ENCODE results near the gene KLF11. TPM values are rescaled to one million over a fixed set of nuclear protein-coding genes. Genes with fewer than 3 reads are reported as not detected.

KLF11 gene
- total RNA-seq, 2 donors from 2014 or later = 9.3 to 13.1 TPM

GRCh38 chr2:10079266-10079869 lies 36.0 kb downstream of the KLF11 start:
- peak; percentile 71 for DNase-seq
- peaks cover 3% of the 10 kb centered on the region for H3K4me1 Mint-ChIP-seq
- TF ChIP-seq CTCF (conservative IDR thresholded peaks at IDR 0.05) = no peak
- 6 to 7% methylated on average over 20 to 53 of the region's 53 CpGs for WGBS, 2 experiments (ENCODE audit: insufficient coverage in 1 of 2, insufficient read length in 1 of 2)
- H3K27ac ChIP-seq (ENCODE audit: low read depth, low read length) = no peak overlapping the region
- H3K4me3 Mint-ChIP-seq = peak overlapping the region; percentile 56
- no peaks in the 10 kb centered on the region for H3K9me3 ChIP-seq (ENCODE audit: control insufficient read depth, low read length)
- peak overlapping the region; percentile 8 for H3K27ac Mint-ChIP-seq
- no peak overlapping the region for H3K9ac ChIP-seq (ENCODE audit: extremely low read depth, low read length, poor library complexity, severe bottlenecking)
- H3K9me3 Mint-ChIP-seq = no peaks in the 10 kb centered on the region
- peaks cover 78% of the 10 kb centered on the region for H3K27me3 Mint-ChIP-seq (ENCODE audit: insufficient read depth)
- H3K4me1 ChIP-seq (ENCODE audit: control insufficient read depth, insufficient read depth, low read length) = no peaks in the 10 kb centered on the region
- H3K36me3 Mint-ChIP-seq (ENCODE audit: low read depth) = no peaks in the 10 kb centered on the region
- peaks cover 89% of the 10 kb centered on the region for H3K27me3 ChIP-seq (ENCODE audit: control insufficient read depth, insufficient read depth, low read length, poor library complexity, severe bottlenecking)
- no peaks in the 10 kb centered on the region for H3K36me3 ChIP-seq (ENCODE audit: control insufficient read depth, insufficient read depth, low read length)
- peak overlapping the region; percentile 60 for H3K4me3 ChIP-seq (ENCODE audit: low read length)

GRCh38 chr2:10079870-10080535 lies 36.7 kb downstream of the KLF11 start, which contains the start of gene CYS1:
CYS1 (minus strand) TSS chr2:10080411; CDS start chr2:10080223, 188 bp downstream.
- peak within 1 kb of the TSS; percentile 56 for H3K4me3 Mint-ChIP-seq
- no peaks in the 10 kb centered on the region for H3K9me3 Mint-ChIP-seq
- H3K36me3 Mint-ChIP-seq (ENCODE audit: low read depth) = no peaks in the 10 kb centered on the region
- DNase-seq = peak; percentile 84
- Histone ChIP-seq H3K4me1 (ENCODE audit: control insufficient read depth, insufficient read depth, low read length) (no peaks in the 10 kb centered on the region), H3K36me3 (ENCODE audit: control insufficient read depth, insufficient read depth, low read length) (no peaks in the 10 kb centered on the region), H3K27ac (ENCODE audit: low read depth, low read length) (no peak within 1 kb of the TSS), H3K9ac (ENCODE audit: extremely low read depth, low read length, poor library complexity, severe bottlenecking) (no peak within 1 kb of the TSS), H3K4me3 (ENCODE audit: low read length) (peak within 1 kb of the TSS; percentile 60), H3K27me3 (ENCODE audit: control insufficient read depth, insufficient read depth, low read length, poor library complexity, severe bottlenecking) (peaks cover 89% of the 10 kb centered on the region), H3K9me3 (ENCODE audit: control insufficient read depth, low read length) (no peaks in the 10 kb centered on the region)
- peak; percentile 43 for TF ChIP-seq CTCF (conservative IDR thresholded peaks at IDR 0.05)
- H3K4me1 Mint-ChIP-seq = peaks cover 3% of the 10 kb centered on the region
- H3K27me3 Mint-ChIP-seq (ENCODE audit: insufficient read depth) = peaks cover 79% of the 10 kb centered on the region
- WGBS, 2 experiments (ENCODE audit: insufficient coverage in 1 of 2, insufficient read length in 1 of 2) = 0 to 1% methylated on average over 14 to 98 of the region's 98 CpGs
- H3K27ac Mint-ChIP-seq = peak within 1 kb of the TSS; percentile 8

- TF ChIP-seq CTCF (conservative IDR thresholded peaks at IDR 0.05) = no peak
- H3K4me1 Mint-ChIP-seq = peaks cover 3% of the 10 kb centered on the region
- H3K27ac Mint-ChIP-seq = no peak overlapping the region
- WGBS, 2 experiments (ENCODE audit: insufficient coverage in 1 of 2, insufficient read length in 1 of 2) = 8 to 21% methylated on average over 2 to 44 of the region's 45 CpGs
- H3K4me3 Mint-ChIP-seq = peak overlapping the region; percentile 47
- no peak overlapping the region for H3K9ac ChIP-seq (ENCODE audit: extremely low read depth, low read length, poor library complexity, severe bottlenecking)
- peaks cover 72% of the 10 kb centered on the region for H3K27me3 Mint-ChIP-seq (ENCODE audit: insufficient read depth)
- no peaks in the 10 kb centered on the region for H3K9me3 Mint-ChIP-seq
- H3K27ac ChIP-seq (ENCODE audit: low read depth, low read length) = no peak overlapping the region
- H3K9me3 ChIP-seq (ENCODE audit: control insufficient read depth, low read length) = no peaks in the 10 kb centered on the region
- H3K27me3 ChIP-seq (ENCODE audit: control insufficient read depth, insufficient read depth, low read length, poor library complexity, severe bottlenecking) = peaks cover 85% of the 10 kb centered on the region
- no peaks in the 10 kb centered on the region for H3K4me1 ChIP-seq (ENCODE audit: control insufficient read depth, insufficient read depth, low read length)
- H3K4me3 ChIP-seq (ENCODE audit: low read length) = no peak overlapping the region
- H3K36me3 ChIP-seq (ENCODE audit: control insufficient read depth, insufficient read depth, low read length) = no peaks in the 10 kb centered on the region
- peak; percentile 65 for DNase-seq
- H3K36me3 Mint-ChIP-seq (ENCODE audit: low read depth) = no peaks in the 10 kb centered on the region
Observed at GRCh38 chr2:10080536-10081304, 37.4 kb downstream of the KLF11 start.
